ENCODE results near the gene OXCT2.

- TF ChIP-seq CTCF (IDR thresholded peaks at IDR 0.05) (no peak), POLR2A (IDR thresholded peaks at IDR 0.05) (no peak)
Observed at GRCh38 chr1:39819091-39819812, 48.1 kb upstream of the OXCT2 start.
